Right hindlimb (tissue), 1 donor: ENCODE results near the gene EXOSC7.
"Not testable (repeated sequence)": the region's sequence is repeated elsewhere in the genome, so short reads cannot be mapped to it uniquely, and the experiment has no call there.

Source experiments
- DNase-seq: peaks from one replicate; pipeline ENCODE4 v3.0.0-alpha.2; 2018

The EXOSC7 gene

GRCh38 chr3:45026038-45026437 lies 50.0 kb downstream of the EXOSC7 start, which contains the start of gene CLEC3B:
Gene CLEC3B, plus strand, starts transcription at chr3:45026303. Its CDS starts 60 bp downstream, at chr3:45026363.
- peak; percentile 90 for DNase-seq

GRCh38 chr3:45026957-45027356 lies 50.9 kb downstream of the EXOSC7 start:
- DNase-seq = peak; percentile 87

GRCh38 chr3:45027441-45027840 lies 51.4 kb downstream of the EXOSC7 start:
- DNase-seq = no peak

- no peak for DNase-seq
Observed at GRCh38 chr3:45029216-45029615, 53.2 kb downstream of the EXOSC7 start.

GRCh38 chr3:45029661-45030060 lies 53.6 kb downstream of the EXOSC7 start:
- no peak for DNase-seq

- DNase-seq = no peak
Observed at GRCh38 chr3:45031531-45031930, 55.5 kb downstream of the EXOSC7 start.

- no peak for DNase-seq
Observed at GRCh38 chr3:45032113-45032512, 56.1 kb downstream of the EXOSC7 start.

GRCh38 chr3:45033791-45034190 lies 57.7 kb downstream of the EXOSC7 start:
- DNase-seq = no peak

GRCh38 chr3:45034612-45035252 lies 58.7 kb downstream of the EXOSC7 start:
- DNase-seq = no peak

- DNase-seq = no peak
Observed at GRCh38 chr3:45035441-45036301, 59.6 kb downstream of the EXOSC7 start.

GRCh38 chr3:45037720-45038455 lies 61.8 kb downstream of the EXOSC7 start:
- DNase-seq = peak; percentile 91

- no peak for DNase-seq
Observed at GRCh38 chr3:45041666-45042065, 65.6 kb downstream of the EXOSC7 start.

- no peak for DNase-seq
Observed at GRCh38 chr3:45042162-45042561, 66.1 kb downstream of the EXOSC7 start.

GRCh38 chr3:45043728-45044299 lies 67.8 kb downstream of the EXOSC7 start:
- no peak for DNase-seq

- DNase-seq = no peak
Observed at GRCh38 chr3:45048244-45048643, 72.2 kb downstream of the EXOSC7 start.

GRCh38 chr3:45049807-45050206 lies 73.8 kb downstream of the EXOSC7 start:
- no peak for DNase-seq

GRCh38 chr3:45051685-45052084 lies 75.6 kb downstream of the EXOSC7 start:
- DNase-seq = no peak

GRCh38 chr3:45053805-45054195 lies 77.8 kb downstream of the EXOSC7 start:
- not testable (repeated sequence) for DNase-seq

GRCh38 chr3:45054196-45054857 lies 78.3 kb downstream of the EXOSC7 start:
- no peak for DNase-seq

GRCh38 chr3:45055032-45055410 lies 79.0 kb downstream of the EXOSC7 start:
- DNase-seq = no peak

GRCh38 chr3:45055411-45056143 lies 79.5 kb downstream of the EXOSC7 start:
- no peak for DNase-seq
